ENCODE data around the gene EDN3.
"Not testable (repeated sequence)": the region's sequence is repeated elsewhere in the genome, so short reads cannot be mapped to it uniquely, and the experiment has no call there.

The EDN3 gene

DNA sequence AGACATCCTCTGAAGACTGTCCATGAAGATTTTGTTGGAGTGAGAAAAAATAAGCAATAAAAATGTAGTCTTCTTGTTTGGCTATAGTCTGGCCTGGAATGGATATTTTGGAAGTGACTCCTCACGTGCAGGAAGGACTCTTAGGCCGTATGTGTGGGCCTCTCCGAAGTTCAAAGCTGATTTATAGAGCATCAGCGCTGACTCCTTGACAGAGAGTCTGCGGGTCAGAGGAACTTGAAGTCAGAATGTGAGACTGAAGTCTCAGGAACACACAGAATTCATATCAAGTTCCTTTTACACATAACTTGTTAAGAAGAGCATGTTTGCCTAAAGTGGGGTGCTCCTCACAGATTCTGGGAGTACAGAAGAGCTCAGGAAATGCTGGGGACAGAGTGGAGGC is 36.1 kb downstream of the EDN3 start:
- no peak for DNase-seq (ENCODE audit: low read depth)

- not testable (repeated sequence) for DNase-seq (ENCODE audit: low read depth)
These were observed 38.0 kb downstream of the EDN3 start for GRCh38 chr20:59338444-59338843.

DNA sequence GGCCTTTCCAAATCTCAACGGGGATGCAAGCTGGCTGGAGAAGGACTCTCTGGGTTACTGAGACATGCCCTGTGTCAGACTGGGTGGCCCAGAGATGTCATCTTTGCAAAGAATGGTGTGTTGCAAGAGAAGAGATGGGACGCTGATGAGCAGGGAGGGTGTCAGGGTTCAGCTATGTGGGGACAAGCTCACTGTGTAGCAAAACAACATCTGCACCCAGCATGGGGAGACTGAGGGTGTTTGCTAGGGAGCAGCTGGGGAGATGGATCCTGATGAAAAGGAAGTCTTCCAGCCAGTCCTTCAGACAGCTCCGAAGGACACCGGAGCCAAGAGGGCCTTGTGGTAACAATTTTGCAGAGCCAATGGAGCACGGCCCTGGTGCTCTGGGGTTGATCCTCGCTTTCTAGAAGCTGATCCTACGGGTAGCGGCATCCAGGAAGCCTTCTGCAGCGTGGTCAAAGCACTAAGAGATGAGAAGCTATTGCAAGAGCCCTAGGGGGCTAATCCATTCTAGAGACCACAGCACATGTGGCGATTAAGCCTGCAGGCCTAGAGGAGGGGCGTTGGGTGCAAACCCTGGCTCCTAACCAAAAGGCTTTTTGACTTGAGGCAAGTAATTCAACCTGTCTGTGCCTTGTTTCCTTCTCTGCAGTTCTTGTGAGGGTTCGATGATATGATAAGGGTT is 39.9 kb downstream of the EDN3 start:
- DNase-seq (ENCODE audit: low read depth), result no peak

GRCh38 chr20:59341285-59342022 is 41.0 kb downstream of the EDN3 start:
- DNase-seq (ENCODE audit: low read depth), result not testable (repeated sequence)

- no peak for DNase-seq (ENCODE audit: low read depth)
These were observed 41.9 kb downstream of the EDN3 start for GRCh38 chr20:59342023-59342957.

DNA sequence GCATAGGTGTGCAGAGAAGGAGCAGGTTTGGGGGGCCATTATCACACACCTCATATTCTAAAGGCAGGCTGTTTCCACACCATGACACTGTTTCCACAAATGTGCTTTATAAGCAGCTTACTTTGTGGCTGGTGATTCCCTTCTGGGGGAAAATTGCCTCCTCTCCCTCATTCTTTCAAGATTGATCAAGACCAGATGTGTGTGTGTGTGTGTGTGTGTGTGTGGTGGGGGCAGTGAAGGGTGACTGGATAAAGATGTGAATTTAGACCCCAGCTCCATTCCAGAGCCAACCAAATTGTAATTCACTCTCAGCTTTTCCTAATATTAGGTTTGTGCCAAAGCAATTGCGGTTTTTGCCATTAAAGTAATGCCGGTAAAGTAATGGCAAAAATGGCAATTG is 45.6 kb downstream of the EDN3 start:
- DNase-seq (ENCODE audit: low read depth), result no peak

DNA sequence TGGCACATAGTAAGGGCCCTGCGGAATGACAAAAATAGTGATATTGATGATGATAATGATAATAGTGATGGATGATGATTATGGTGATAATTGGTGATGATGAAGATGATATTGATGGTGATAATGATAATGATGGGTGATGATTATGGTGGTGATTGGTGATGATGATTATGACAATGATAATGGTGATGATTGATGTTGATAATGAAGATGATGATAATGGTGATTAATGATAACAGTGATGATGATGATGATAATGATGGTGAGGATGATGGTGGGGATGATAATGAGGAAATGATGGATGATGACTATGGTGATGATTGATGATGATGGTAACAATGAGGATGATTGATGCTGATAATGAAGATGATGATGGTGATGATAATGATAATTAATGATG is 48.9 kb downstream of the EDN3 start:
- DNase-seq (ENCODE audit: low read depth), result no peak

DNA sequence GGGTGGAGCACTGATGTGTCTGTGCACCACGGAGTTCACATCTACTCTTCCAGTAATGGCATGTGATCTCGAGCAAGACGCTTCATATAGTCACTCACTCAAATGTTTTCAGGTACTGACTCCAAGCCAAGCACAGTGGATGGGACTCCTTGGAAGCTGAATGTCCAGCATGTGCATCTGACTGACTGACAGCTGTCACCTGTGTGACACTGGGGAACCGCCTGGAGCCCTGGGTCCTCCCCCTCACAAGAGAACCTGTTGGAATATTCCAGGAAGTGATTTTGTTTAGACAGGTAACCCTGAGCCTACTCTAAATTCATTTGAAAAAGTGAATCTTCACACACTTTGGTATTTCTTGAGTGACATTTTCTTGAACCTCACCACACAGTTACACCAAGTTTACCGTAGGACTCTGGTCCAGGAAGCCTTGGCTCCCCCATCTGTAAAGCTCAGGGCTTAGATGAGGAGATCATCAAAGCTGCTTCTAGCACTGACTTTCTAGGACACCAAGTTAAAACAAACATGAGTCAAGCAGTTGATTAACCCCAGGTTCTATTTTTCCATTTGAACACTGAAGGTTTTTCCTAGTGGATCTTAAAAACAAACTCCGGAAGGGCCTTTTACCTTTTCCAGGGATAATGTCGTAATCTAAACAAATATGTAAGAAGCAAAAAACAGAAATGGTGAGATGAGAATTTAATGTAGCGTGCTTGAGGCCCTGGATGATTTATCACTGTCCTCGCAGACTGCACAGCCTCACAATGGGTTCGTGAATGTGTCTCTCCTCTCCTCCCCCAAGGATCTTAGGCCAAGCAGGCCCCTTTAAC is 50.1 kb downstream of the EDN3 start:
- no peak for DNase-seq (ENCODE audit: low read depth)

- peak; percentile 62 for DNase-seq (ENCODE audit: low read depth)
These were observed 51.0 kb downstream of the EDN3 start for GRCh38 chr20:59351157-59352040.

DNA sequence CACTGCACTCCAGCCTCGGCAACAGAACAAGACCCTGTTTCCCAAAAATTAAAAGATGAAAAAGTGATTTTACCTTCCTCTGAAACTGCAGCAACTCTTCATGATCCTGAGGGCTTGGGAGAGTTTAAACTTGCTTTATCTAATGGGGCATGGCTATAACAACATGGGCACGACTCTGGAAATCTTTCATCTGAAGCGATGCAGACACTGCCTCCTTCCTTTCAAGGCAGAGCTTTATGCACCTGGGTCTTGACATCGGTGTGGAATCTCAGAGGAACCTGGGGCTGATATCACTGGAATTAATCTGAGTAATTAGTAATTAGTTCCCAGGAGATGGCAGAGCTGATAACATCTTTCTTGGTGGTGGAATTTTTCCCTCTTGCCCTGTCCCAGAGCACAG is 52.1 kb downstream of the EDN3 start:
- no peak for DNase-seq (ENCODE audit: low read depth)

GRCh38 chr20:59352990-59353389 is 52.6 kb downstream of the EDN3 start:
- no peak for DNase-seq (ENCODE audit: low read depth)

DNA sequence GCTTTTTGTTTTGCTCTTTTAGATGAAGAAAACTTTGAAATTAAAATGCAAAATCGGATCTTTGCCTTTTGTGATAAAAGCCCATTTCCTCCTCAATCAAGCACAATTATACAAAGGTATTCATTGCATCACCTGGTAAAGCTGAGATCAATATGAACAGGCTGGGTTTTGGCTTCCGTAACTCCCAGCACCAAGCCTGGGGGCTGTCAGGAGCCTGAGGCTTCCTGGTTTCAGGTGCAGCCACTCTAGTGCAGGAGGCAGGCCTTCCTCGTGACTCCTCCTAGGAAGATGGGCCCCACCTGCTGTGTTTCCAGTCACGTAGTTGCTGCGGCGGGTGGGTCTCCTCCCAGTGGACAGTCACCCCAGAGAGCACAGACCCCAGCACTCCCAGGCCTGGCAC is 54.0 kb downstream of the EDN3 start:
- DNase-seq (ENCODE audit: low read depth), result no peak

DNA sequence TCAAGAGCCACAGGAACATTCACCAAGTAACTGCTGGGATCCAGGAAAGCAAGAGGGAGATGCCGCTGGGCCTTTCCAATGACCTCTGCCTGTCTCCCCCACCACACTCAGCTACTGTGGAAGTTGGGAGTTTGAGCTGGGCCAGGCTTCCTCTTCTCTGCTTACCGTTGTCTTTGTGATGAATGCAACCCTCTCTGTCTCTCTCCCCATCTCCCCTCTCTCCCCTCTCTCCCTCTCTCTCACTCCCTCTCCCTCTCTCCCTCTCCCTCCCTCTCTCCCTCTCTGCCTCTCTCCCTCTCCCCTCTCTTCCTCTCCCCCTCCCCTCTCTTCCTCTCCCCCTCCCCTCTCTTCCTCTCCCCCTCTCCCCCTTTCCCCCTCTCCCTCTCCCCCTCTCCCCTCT is 54.8 kb downstream of the EDN3 start:
- no peak for DNase-seq (ENCODE audit: low read depth)

DNA sequence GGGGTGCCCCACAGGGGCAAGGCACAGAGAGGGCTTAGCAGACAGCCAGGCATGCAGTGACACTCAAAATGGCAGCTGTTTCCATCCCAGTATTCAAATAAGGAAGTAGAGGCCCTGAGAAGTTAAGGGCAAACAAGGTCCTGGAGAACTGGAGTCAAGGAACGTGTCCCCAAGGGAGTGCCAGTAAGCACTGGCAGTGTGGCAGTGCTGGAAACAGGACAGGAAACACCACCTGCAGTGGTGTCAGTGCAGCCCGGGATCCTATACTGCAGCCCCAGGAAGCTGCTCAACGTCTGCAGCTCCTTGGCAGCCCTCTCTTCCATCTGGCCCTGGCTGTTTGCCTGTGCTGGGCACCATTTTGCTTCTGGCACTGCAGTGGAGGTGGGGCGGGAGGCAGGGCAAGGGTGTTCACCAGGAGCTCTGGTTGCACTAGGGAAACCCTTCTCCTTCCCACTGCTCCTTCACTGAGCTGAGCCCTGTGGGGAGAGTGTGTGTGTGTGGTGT is 56.3 kb downstream of the EDN3 start:
- DNase-seq (ENCODE audit: low read depth), result no peak

DNA sequence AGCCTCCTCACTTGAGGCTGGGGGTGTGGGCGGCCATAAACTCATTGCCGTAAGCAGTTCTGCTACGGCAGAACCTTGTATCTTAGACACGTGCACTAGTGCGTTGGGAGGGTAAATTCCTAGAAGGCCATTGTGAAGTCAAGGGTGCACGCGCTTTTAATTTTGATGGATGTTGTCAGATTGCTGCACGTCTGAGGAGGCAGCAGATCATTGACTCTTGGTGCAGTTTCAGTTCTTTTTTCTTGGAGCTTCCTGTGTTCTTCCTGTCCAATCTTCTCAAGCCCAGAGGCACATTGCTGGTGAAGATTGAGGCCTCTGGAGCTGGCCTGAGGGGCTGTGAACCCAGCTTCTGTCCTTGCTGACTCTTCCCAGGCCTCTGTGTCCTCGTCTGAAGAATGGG is 58.4 kb downstream of the EDN3 start:
- DNase-seq (ENCODE audit: low read depth), result not testable (repeated sequence)

GRCh38 chr20:59359906-59360725 is 59.7 kb downstream of the EDN3 start:
- DNase-seq (ENCODE audit: low read depth), result no peak

GRCh38 chr20:59360934-59361333 is 60.5 kb downstream of the EDN3 start:
- no peak for DNase-seq (ENCODE audit: low read depth)

DNA sequence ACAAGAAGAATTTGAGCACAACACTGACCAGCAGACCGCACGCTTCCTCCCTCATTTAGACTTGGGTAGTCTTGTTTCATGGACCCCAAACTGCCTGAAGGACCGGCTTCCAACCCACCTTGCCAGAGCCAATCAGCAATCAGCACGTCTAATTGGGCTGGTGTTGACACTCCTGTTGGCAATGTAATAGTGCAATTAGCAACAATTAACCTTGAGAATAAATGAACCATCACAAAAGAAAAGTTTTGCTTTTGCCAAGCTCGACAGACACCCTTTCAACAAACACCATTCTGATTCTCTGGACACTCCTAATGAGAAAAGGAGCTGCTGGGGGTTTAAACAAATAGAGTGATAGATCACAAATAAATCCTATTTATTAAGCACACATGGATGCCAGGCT is 61.0 kb downstream of the EDN3 start:
- no peak for DNase-seq (ENCODE audit: low read depth)

DNA sequence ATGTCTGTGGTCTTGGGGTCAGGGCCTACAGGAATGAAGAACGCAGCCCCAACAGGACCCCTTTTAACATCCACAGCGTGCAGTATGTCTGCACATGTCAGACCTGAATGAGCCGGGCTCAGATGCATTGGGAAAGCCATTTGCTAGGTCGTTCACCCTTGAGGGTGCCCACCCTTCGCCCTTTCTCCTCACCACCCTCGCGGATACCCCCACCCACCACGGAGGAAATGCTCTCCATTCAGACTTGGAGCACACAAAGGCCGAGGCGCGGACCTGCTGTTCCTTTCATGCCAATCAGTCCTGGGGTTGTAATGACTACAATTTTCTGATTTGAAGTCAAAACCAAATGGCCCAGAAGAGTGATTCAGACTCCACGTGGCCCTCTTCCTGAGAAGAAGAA is 62.7 kb downstream of the EDN3 start:
- DNase-seq (ENCODE audit: low read depth), result no peak

DNA sequence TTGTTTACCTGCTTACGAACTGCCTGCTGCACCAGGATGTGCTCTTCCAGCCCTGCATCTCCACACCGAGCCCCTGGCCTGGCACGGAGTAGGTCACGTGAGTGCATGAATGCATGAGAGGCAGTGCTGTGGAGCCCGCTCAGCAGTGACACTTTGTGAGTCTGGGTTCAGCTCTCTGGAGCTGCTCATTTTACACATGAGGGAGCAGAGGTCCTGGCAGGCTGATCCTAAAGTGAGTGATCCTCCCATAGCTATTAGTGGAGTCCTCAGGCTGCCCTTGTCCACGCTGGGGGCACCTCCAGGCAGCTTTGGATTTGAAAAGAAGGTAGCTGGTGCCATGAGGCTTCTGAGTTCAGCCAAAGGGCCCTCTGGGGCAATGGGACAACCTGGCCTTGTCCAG is 64.2 kb downstream of the EDN3 start:
- no peak for DNase-seq (ENCODE audit: low read depth)

All from EH (cell line).